GM12874 (cell line): ENCODE measurements around the gene GRPEL2.

Source experiments
- TF ChIP-seq, protein P1 (sequence below): IDR thresholded peaks from 2 replicates; pipeline ENCODE4 v1.5.1; 2011; ENCODE audit warnings: low read depth, mild to moderate bottlenecking, control low read depth, low read length, moderate library complexity; ENCODE audit not compliant: insufficient read depth

GRPEL2 gene

DNA sequence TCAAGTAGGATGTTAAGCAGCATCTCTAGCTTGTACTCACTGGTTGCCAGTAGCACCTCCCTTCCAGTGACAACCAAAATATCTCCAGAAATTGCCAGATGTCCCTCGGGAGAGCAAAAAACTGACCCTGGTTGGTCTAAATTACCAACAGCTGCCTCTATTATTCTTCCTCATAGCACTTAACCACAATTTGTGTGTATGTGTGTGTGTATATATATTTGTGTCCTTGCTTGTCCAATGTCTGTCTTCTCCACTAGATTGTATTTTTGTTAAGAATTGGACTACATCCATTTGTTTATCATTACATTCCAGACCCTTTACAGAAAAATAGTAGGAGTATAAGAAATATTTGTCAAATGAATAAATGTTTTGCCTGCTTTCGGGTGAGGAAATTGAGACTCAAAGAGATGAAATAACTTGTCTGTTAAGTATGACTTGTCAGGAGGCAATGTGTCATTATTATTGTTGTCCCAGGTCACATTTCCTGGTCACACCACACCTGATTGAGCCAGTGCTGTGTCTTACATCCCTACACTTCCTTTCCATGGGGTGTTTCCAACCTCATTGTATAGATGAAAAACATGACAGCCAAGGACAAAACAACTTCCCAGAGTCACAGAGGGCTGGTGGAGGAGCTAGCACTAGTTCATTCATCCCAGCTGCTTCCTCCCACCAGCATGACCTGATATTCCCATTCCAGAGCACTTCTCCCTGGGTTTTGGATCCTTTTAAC lies 11.4 kb upstream of the GRPEL2 start:
- TF ChIP-seq, protein P1, sequence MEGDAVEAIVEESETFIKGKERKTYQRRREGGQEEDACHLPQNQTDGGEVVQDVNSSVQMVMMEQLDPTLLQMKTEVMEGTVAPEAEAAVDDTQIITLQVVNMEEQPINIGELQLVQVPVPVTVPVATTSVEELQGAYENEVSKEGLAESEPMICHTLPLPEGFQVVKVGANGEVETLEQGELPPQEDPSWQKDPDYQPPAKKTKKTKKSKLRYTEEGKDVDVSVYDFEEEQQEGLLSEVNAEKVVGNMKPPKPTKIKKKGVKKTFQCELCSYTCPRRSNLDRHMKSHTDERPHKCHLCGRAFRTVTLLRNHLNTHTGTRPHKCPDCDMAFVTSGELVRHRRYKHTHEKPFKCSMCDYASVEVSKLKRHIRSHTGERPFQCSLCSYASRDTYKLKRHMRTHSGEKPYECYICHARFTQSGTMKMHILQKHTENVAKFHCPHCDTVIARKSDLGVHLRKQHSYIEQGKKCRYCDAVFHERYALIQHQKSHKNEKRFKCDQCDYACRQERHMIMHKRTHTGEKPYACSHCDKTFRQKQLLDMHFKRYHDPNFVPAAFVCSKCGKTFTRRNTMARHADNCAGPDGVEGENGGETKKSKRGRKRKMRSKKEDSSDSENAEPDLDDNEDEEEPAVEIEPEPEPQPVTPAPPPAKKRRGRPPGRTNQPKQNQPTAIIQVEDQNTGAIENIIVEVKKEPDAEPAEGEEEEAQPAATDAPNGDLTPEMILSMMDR: no peak

DNA sequence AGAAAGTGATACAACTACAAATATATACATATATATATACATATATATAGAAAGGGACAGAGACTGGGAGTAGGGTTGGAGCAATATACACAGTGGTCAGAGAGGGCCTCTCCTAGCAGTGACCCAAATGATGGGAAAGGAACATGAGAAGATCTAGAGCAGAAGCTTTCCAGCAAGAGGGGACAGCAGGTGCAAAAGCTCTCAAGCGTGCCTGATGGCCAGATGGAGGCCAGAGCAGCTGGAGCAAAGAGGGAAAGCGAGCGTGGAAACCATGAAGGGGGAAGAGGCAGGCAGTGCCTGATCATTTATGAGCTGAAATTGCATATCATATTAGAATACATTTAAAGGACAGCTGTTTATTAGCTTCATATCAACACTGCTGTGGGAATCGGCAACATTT lies 7.6 kb upstream of the GRPEL2 start:
- TF ChIP-seq, protein P1: no peak

DNA sequence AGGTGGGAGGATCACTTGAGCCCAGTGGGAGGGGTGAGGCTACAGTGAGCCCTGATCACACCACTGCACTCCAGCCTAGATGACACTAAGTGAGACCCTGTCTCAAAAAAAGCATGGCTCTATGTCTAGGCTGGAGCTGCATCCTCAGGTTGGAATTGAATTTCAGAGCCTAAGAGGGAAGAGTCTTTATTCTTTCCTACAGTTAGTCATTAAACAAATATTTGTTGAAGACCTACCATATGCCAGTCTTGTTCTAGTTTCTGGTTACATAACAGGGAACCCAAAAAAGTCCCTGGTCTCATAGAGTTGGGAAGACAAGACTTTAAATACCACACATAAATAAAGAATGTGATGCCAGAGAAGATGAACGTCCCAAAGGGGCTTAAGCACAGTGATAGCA lies 6.9 kb upstream of the GRPEL2 start:
- TF ChIP-seq, protein P1: no peak

DNA sequence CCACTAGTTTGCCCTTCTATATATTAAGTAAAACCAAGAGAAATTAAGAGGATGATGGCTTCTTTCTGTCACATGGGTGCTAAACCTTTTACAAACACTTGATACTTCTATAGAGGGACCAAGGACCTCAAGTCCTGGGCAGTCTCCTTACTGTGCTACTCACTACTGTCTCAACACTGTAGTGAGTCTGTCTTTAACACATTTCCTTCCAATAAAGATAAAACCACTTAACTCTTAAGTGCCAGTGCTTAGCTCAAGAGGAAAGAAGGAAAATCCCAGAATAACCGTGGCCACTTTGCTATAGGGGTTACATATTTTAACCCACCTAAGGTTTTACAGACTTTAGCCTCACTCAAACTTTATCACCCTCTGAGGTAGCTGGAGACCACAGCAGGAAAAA lies 4.4 kb upstream of the GRPEL2 start:
- TF ChIP-seq, protein P1: no peak

DNA sequence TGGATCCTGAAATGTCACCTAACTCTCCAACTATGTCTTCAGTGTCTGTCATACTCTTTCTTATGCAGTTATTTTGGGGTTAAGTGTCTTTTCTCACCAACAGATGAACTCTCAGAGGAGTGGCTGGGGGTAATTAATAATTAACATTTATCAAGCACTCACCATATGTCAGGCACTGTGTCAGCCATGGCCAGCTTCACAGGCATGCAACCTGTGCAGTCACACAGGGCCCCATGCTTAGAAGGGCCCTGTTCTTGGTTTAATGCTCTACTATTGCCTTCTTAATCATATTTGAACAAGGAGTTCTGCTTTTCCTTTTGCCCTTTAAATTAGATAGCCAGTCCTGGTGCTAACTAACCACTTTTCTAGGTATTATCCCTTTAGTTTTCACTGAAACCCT lies 3.4 kb upstream of the GRPEL2 start:
- TF ChIP-seq, protein P1: no peak

DNA sequence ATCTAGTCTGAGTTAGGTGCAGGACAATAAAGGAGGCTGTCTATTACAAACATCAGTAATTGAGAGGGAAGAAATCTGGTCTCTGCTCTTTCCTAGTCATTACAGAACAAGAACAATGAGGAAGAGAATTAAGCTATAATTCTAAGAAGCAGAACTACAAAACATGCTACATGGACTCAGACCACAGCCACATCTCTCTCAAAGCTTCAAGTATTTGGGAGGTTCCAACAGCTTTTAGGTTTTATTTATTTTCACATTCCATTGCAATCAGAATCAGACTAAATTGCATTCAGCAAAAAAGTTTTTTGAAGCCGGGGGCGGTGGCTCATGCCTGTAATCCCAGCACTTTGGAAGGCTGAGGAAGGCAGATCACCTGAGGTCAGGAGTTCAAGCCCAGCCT lies 1.1 kb upstream of the GRPEL2 start:
- TF ChIP-seq, protein P1: no peak

DNA sequence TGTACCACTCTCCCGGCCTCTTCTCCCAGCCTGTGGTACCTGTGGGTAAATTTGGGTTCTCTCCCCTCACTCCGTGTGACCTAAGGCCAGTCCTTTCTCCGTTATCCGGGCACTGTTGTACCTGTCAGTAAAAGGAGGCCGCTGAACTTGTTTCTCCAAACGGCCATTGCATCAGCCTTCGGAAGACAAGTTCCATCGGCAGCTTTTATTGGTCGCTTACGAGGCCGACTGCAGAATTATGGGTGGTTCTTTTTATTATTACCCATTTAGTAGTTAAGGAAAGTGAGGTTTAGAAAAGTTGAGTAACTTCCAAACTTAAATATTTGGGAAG lies 558 bp downstream of the GRPEL2 start:
- TF ChIP-seq, protein P1: no peak
